Kidney glomerular epithelial cell (primary cell): ENCODE data around the gene PRUNE2.
"Not testable (repeated sequence)": the region's sequence is repeated elsewhere in the genome, so short reads cannot be mapped to it uniquely, and the experiment has no call there.

ENCODE experiments used
- DNase-seq: peaks from one replicate; lab custom pipeline; 2025; lab: John Stamatoyannopoulos, UW

The PRUNE2 gene

DNA sequence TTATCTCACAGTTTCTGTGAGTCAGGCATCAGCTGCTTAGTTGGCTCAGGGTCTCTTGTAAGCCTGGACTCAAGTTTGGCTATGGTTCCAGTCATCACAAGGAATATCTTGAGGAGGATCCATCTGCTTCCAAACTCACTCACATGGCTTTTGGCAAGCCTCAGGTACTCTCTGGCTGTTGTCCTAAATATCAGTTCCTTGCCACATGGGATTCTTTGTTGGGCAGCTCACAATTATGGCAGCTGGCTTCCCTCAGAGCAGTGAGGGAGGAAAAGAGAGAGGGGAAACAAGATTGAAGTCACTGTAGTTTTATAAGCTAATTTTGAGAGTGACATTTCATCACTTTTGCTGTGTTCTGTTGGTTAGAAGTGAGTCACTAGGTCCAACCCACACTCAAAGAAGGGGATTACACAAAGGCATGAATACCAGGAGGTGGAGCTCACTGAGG, 302.4 kb downstream of the PRUNE2 start:
- no peak for DNase-seq

DNA sequence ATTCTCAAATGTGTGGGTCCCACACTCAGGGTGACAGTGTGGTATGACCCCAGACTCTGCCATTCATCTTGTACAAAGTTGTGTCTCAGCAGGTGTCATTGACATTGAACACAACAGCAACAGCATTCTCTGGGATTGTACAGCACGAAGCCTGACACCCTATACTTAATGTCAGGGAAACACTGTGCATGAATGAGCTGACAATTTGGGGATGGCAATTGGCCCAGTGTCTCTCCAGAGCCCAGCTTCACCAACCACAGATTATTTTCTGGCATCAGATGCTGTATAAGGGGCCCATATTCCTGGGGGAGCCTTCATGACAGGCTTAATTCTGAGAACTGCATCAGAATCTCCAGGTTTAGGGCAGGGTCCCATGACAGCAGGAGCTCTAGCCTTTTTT, 303.7 kb downstream of the PRUNE2 start:
- DNase-seq, result no peak

GRCh38 chr9:76600007-76600615, 305.8 kb downstream of the PRUNE2 start:
- DNase-seq, result no peak

GRCh38 chr9:76598981-76599380, 306.9 kb downstream of the PRUNE2 start:
- no peak for DNase-seq

DNA sequence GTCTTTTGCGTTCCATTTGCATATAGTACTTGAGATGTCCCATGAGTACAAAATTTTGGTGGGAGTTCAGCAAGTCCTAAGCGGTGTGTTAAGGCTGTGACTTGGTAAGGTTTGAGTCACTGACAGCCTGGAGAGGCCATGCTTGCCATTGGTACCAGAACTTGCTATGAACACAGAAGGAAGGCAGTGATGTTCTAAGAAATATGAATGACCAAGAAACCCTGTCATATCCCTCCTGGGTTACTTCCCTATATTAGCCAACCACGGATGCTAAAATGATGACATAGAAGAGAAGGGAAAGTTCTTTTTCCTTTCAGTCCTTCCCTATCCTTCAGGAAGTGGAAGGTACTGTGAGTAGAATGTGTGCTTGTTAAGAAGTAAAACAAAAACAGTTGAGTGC, 310.3 kb downstream of the PRUNE2 start:
- DNase-seq, result no peak

DNA sequence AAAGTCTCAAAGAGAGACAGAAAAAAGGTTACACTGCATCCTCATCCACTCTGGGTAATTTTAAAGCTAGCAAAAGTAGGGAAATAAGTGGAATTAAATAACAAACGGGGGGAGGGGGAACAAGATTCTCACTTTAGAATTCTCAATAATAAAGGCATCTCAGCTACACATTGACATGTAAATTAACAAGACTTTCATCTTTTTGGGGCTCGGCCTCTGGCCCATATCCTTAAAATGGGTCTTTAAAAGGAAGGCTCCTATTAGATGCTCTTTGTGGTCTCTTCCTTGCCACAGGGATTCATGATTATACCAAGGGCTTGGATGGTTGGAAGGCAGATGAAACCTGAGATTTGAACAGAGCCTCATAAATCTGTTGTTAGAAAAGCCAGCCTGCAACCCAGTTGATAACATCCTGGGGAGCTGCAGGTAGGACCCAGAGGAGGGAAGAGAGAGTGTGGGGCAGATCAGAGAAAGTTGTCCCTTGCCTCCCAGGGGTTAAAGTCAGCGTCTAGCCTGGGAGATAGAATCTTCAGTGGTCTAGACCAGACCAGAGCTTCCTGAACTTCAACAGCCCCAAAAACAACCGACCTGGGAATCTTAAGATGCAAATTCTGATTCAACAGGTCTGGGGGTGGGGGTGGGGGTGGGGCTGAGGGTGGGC, 311.0 kb downstream of the PRUNE2 start:
- DNase-seq, result no peak

GRCh38 chr9:76593961-76594735, 311.8 kb downstream of the PRUNE2 start:
- not testable (repeated sequence) for DNase-seq

DNA sequence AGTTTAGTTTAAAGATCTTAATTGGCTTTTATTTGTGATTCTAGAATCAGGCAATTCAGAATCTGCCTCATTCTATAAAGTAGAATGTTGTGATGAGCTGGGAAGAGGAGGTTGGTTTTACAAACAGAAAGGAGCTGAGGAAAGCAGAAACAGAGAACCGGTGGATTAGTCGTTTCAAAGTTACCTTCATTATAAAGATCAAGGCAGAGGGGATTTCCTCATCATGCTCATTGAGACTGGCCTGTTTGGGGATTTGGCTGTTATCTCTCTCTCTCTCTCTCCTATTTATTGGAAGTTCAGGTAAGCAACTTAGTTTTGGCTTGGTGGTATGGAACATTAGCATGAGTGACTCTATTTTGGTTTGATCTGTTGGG, 313.0 kb downstream of the PRUNE2 start:
- DNase-seq, result no peak

GRCh38 chr9:76592091-76592973, 313.6 kb downstream of the PRUNE2 start:
- DNase-seq, result no peak

DNA sequence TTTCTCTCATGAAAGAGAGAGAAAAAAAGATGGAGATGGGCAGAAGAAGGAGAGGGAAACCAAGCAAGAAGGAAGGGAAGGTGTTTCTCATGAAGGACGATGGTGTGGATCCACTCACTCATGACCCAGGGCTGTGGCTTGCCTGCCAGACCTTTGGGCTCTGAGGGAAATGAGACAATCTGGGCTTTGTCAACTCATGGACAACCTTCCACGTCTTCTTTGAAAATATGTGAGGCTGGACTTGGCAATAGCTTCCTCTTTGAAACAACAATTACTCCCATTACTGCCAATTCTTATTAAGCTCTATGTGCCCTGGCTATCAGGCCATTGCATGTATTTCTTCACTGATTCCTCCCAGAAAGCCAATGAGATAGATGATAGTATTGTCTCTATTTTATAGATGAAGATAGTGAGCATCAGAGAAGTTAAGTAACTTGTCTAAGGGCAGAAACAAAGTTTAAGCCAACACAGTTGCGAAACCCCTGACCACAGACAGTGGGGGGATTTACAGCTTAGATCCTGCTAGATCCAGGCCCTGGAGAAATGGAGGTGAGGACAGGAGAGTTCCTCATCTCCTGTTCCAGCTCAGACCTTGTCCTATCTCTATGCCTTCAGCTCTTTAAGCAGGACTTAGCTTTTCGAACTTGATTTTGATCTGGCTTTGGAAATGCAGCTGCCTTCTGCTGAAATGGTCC, 314.5 kb downstream of the PRUNE2 start:
- DNase-seq, result no peak

- DNase-seq, result no peak
Observed at GRCh38 chr9:76588316-76588715, 317.6 kb downstream of the PRUNE2 start.

GRCh38 chr9:76586390-76587314, 319.3 kb downstream of the PRUNE2 start:
- DNase-seq, result no peak

DNA sequence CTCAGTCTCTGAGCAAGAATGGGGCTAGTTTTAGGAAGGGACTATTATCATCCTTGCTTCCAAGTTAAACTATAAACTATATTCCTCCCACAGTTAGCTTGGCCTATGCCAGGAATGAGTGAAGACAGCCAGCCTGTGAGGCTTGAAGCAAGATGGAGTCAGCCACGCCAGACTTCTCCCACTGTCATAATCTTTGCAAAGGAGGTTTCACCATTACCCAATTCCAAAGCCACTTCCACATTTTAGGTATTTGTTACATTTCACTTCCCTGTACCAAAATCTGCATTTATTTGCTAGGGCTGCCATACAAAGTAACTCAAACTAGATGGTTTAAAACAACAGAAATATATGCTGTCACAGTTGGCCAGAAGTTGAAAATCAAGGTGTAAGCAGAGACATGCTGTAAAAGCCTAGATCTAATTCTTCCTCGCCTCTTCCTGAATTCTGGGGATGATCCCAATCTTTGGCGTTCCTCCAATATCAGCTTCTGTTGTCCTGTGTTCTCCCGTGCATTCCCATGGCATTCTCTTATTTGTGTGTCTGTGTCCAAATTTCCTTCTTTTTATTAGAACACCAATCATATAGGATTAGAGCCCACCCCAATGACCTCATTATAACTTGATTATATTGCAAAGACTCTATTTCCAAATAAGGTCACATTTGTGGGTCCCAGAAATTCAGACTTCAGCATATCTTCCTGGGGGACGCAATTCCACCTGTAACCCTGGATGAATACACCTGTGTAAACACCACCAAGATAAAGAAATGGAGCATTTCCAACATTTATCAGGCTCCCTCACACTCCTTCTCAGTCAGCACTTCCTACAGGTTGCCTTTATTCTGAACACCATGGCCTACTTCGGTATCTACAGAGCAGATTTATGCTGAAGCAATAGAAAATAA, 320.2 kb downstream of the PRUNE2 start:
- no peak for DNase-seq

DNA sequence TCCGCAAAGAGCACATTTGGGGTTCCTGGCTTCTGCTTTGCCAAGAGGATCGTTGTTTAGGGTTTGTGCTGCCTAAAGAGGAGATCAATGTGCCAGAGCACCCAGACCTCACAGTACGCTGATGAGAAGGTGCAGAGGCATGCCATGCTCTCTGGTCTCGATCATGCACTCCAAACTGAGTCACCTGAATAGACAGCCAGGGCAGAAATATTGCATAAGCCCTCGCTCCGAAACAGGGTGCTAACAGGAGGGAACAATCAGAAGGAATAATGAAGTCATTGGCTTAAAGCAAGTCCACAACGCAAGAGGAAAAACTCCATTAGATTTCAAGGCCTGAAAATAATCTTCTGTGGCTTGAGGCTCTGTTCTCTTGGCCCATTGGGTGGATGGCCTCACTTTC, 322.7 kb downstream of the PRUNE2 start:
- DNase-seq, result no peak

GRCh38 chr9:76581731-76582130, 324.2 kb downstream of the PRUNE2 start:
- DNase-seq, result no peak

- no peak for DNase-seq
Observed at GRCh38 chr9:76580820-76581219, 325.1 kb downstream of the PRUNE2 start.

DNA sequence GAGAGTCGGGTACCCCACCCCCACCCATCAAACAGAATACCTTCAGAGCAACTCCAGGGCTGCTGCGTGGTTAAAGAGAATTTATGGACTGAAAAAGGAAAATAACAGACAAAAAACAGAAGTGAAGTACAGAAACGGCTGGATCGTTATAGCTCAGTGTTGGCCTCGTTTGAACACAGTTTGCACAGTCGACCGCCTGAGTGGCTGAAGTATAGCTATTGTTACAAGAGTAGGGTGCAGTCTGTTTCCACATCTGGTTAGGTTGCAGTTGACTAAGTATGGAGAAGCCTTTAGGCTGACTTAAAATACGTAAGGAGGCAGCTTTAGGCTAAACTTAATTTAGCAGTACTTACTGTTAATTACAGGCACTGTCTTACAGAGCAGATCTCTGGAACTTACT, 325.7 kb downstream of the PRUNE2 start:
- no peak for DNase-seq

- DNase-seq, result no peak
Observed at GRCh38 chr9:76576344-76576743, 329.6 kb downstream of the PRUNE2 start.

DNA sequence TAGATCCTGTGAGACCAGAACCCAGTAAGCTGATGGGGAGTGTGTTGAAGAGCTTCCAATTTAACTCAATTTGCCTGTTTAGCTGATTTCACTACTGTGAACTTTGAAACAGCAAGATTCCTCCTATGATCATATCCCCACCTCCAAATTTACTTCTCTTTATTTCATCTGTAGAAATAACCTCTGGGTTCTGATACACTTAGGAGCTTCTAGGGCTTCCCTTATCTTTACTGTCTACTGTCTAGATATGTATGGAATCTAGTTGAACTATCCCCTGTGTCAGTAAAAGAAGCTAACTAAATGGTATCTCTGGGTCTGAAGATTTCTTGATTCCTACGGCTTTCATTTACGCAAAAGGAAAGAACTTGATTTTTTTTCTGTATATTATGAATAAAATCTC, 330.2 kb downstream of the PRUNE2 start:
- no peak for DNase-seq
